Measurements from ENCODE around the gene ZNRF1. TPM values are rescaled to one million over a fixed set of nuclear protein-coding genes. Genes with fewer than 3 reads are reported as not detected.
"Not testable (repeated sequence)": the region's sequence is repeated elsewhere in the genome, so short reads cannot be mapped to it uniquely, and the experiment has no call there.

Gene ZNRF1
- total RNA-seq, 1 experiment from 2014 or later, result 13.7 TPM

DNA sequence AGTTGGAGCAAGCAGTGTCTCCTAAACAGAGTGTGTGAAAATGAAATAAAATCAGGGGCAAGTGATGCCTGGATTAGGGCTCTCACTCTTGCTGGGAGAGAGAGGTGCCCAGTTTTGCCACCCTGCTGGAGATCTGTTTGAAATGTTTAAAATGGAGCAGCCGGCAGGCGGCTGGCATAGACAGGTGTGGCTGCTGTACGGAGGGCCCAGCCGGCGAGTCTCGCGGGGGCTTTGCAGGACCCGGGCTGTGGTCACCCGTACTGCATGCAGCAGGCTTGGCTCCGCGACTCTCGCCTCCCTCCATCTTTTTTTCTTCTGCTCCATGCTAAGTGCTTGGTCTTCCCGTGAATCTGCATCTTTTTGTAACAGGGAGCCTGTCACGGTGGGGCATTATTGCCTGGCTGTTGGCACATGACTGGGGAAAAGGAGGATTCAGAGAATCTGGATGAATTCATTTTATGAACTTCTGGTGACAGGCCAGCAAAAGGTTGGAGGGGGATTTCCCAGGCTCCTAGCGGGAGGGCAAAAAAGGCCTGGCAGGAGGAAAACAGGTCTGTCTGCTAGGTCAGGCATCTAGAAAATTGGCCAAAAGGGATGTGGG, 1.8 kb downstream of the ZNRF1 start:
- DNase-seq (ENCODE audit: low spot score), result no peak

DNA sequence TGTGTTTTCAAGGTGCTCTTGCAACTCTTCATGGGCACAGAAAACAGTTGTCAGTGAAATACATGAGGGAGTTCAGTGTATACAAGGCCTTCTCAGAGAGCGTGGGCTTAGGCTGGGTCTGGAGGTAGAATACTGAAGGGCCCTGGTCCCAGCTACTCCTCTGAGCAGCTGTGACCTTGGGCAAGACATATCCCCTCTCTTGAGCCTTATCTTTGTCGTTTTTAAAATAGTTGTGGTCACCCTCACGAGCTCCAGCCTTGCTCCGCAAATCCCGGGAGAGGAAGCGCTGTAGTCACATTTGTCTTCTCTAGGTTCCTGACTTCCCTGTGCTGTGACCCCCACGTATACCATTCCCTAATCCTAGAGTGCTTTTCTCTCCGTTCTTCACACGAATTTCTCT, 3.6 kb downstream of the ZNRF1 start:
- no peak for DNase-seq (ENCODE audit: low spot score)

DNA sequence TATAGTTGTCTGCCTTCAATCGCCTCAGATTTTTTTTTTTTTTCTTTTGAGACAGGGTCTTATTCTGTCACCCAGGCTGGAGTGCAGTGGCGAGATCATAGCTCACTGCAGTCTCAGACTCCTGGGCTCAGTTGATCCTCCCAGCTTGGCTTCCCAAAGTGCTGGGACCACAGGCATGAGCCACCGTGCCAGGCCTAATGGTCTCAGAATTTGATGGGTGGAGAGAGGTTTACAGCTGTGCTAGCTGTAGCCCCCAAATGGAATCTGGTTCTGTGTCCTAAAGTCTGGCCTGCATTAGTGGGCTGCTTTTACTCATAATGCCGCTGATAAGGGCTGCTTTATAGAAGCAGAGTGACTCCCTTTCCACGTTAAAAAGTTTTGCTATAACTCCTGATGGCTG, 5.1 kb downstream of the ZNRF1 start:
- DNase-seq (ENCODE audit: low spot score), result no peak

- DNase-seq (ENCODE audit: low spot score), result no peak
Observed at GRCh38 chr16:75004460-75004859, 5.6 kb downstream of the ZNRF1 start.

- no peak for DNase-seq (ENCODE audit: low spot score)
Observed at GRCh38 chr16:75005697-75006096, 6.9 kb downstream of the ZNRF1 start.

DNA sequence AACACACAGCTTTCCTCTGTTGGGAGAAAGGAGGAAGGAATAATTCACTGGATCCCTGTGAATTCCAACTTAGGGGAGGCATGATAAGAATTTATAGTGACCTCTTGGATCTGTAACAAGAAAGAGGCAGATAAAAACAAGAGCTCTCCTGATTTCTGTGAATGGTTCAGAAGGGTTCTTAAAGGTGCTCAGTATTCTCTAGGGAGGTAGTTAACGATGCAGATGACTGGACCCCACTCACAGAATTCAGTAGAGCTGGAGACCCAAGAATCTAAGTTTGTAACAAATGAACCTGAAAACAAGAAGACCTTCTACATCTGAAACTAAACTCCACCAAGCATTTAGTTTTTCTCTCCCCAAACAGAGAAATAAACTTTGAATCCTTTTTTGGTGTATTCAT, 8.6 kb downstream of the ZNRF1 start:
- DNase-seq (ENCODE audit: low spot score), result no peak

DNA sequence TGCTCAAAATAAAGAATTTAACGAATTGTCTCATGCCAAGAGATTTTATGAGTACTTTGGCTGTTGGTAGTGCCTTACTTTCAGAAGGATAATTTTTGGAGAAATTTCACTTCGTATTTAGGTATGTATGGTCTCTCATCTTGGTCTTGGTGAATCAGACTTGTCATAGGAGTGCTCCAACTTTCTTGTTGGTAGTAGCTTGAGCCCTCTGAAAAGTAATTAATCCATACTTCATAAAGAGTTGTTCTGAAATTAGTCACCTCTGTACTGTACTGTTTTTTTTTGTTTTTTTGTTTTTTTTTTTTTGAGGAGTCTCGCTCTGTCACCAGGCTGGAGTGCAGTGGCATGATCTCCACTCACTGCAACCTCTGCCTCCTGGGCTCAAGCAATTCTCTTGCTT, 11.6 kb downstream of the ZNRF1 start:
- DNase-seq (ENCODE audit: low spot score), result no peak

DNA sequence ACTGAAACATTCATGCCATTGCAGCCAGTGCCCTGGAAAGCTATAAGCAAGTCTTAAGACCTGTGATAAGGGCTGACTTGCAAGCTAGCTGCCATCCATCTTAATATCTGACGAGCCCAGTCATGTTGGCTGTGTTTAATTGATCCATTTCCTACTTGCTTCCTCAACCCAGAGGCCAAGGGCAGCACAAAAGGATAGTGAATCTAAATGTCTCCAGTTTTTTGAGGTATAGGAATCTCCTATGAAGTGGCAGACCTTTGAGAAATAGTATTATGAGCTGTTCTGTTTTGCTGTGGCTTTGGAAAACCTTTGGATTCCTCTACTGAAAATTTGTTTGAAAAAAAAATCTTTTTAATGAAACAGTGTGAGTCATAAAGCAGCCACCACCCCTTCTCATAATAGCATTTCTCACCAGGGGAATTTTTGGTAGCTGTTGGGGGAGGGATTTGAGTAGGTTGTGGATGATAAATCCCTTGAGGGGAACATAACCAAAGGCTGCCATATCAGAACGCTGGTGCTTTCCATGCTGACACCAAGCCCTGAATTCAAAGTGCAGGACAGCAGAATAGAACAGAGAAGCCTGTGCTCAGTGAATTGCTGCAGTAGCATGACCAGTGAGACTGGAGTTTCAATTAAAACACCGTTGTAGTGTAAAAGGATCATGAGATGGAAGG, 12.9 kb downstream of the ZNRF1 start:
- peak; percentile 92 for DNase-seq (ENCODE audit: low spot score)

- DNase-seq (ENCODE audit: low spot score), result no peak
Observed at GRCh38 chr16:75012380-75013081, 13.7 kb downstream of the ZNRF1 start.

GRCh38 chr16:75013123-75013522, 14.3 kb downstream of the ZNRF1 start:
- not testable (repeated sequence) for DNase-seq (ENCODE audit: low spot score)

DNA sequence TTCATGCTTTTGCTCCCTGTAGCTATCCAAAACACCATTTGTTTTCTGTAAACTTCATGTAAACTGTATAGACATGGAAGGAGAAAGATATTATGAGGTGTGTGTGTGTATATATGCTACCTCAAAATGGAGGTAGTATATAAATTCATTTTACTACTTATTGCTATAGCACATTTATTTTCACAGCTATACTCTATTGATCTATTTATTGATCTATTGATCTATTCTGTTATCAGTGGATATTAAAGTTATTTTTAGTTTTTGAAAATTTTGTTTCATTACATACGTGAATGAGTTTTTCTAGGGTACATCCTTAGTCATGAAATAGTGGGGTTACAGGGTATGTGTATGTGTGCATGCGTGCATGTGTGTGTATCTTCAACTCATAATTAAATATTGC, 15.5 kb downstream of the ZNRF1 start:
- DNase-seq (ENCODE audit: low spot score), result no peak

GRCh38 chr16:75016451-75017081, 17.7 kb downstream of the ZNRF1 start:
- not testable (repeated sequence) for DNase-seq (ENCODE audit: low spot score)

- no peak for DNase-seq (ENCODE audit: low spot score)
Observed at GRCh38 chr16:75017670-75018525, 19.1 kb downstream of the ZNRF1 start.

- no peak for DNase-seq (ENCODE audit: low spot score)
Observed at GRCh38 chr16:75019007-75019406, 20.2 kb downstream of the ZNRF1 start.

DNA sequence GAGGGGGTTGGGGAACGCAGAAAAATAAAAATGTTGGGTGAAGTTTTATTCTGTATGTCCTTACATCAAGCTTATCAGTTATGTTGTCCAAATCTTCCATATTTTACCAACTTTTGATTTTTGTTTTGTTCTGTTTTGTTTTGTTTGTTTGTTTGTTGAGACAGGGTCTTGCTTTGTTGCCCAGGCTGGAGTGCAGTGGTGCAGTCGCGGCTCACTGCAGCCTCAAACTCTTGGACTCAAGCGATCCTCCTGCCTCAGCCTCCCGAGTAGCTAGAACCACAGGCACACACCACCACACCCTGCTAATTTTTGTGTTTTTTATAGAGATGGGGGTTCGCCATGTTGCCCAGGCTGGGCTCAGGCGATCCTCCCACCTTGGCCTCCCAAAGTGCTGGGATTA, 20.8 kb downstream of the ZNRF1 start:
- DNase-seq (ENCODE audit: low spot score), result no peak

- DNase-seq (ENCODE audit: low spot score), result no peak
Observed at GRCh38 chr16:75021410-75021809, 22.6 kb downstream of the ZNRF1 start.

- no peak for DNase-seq (ENCODE audit: low spot score)
Observed at GRCh38 chr16:75022567-75022966, 23.7 kb downstream of the ZNRF1 start.

DNA sequence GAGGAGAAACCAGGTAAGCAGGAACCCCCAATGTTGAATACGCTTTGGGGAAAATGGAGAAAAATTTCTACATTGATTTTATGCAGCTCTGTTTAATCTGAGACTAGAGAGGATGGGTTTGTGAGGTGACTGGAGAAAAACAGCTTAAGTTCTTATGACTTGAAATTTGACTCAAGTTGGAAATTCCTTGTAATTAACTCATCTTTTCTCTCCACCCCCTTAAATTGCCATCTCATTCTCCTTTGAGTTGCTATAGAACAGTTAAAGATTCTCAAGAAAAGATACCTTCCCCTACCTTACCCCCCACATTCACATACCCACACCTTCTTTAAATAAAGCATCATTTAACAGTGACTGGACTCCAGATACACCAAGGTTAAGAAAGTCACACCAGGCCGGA, 24.2 kb downstream of the ZNRF1 start:
- DNase-seq (ENCODE audit: low spot score), result no peak

DNA sequence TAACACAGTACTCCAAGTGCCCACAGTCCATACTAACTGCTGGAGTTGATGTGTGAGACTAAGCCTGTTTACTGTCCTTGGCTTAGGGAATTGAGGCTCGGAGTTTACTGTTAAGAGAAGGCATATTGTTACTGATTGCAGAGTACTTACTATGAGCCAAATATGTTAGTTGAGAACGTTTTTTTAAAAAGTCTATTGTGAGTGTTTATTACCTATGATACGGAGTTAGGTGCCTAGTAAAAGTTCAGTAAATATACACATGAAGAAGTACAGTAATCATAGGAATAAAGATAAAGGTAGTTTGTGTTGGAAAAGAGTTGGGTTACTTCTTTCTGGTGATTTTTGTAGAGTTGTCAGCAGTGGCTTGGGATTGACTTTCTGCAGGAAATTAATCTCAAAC, 25.4 kb downstream of the ZNRF1 start:
- no peak for DNase-seq (ENCODE audit: low spot score)

DNA sequence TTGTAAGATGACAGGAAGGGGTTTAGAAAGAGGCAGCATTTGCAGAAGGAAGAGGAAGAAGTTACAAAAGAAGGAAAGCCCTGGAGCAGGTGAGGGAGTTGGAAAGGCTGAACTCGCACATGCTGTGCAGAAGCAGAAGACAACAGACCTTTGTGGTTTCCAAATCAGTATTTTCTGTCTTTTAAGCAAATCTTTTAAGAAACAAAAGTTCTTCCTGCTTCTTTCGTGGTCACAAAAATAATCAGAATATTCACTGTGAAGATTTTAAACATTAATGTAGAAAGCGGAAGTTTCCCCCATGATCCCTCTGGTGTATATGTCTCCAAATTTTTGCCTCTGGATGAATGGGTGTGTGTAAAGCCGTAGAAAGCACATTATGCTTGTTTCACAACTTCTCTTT, 25.8 kb downstream of the ZNRF1 start:
- DNase-seq (ENCODE audit: low spot score), result no peak

GRCh38 chr16:75025761-75026160, 26.9 kb downstream of the ZNRF1 start:
- DNase-seq (ENCODE audit: low spot score), result no peak
